ENCODE results near the gene NUDT14.

DNA sequence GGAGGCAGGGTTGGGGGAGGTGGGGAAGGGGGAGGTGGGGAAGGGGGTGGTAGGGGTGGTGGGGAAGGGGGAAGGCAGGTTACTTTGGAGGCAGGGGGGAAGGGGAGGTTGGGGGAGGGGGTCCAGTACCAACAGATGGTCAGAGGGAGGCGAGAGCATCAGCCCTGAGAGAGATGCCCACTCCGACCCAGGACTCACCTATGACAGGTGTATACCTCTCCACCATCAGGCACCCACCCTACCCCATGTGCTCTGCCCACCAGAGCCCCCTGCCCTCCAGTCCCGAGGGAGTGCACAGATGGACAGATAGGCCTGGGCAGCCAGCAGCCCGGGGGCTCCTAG is 31.1 kb downstream of the NUDT14 start:
- TF ChIP-seq, protein P1, sequence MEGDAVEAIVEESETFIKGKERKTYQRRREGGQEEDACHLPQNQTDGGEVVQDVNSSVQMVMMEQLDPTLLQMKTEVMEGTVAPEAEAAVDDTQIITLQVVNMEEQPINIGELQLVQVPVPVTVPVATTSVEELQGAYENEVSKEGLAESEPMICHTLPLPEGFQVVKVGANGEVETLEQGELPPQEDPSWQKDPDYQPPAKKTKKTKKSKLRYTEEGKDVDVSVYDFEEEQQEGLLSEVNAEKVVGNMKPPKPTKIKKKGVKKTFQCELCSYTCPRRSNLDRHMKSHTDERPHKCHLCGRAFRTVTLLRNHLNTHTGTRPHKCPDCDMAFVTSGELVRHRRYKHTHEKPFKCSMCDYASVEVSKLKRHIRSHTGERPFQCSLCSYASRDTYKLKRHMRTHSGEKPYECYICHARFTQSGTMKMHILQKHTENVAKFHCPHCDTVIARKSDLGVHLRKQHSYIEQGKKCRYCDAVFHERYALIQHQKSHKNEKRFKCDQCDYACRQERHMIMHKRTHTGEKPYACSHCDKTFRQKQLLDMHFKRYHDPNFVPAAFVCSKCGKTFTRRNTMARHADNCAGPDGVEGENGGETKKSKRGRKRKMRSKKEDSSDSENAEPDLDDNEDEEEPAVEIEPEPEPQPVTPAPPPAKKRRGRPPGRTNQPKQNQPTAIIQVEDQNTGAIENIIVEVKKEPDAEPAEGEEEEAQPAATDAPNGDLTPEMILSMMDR (conservative IDR thresholded peaks at IDR 0.05; ENCODE audit: low read depth, low read length), result no peak
- no peak for TF ChIP-seq EZH2 (IDR thresholded peaks at IDR 0.05; ENCODE audit: low read length, unreplicated experiment)
- TF ChIP-seq EZH2phosphoT487 (IDR thresholded peaks at IDR 0.05; ENCODE audit: borderline replicate concordance, low read length), result no peak

All from PC-3 (cell line).